Stomach (tissue), 9 donors: ENCODE results near the gene EXOC3L2. TPM values are rescaled to one million over a fixed set of nuclear protein-coding genes. Genes with fewer than 3 reads are reported as not detected.
A peak's percentile ranks its signal among the peaks of the same experiment; 100 is the strongest.
"Not testable (repeated sequence)": the region's sequence is repeated elsewhere in the genome, so short reads cannot be mapped to it uniquely, and the experiment has no call there.

Experiments
- DNase-seq, 2 donors: peaks; one replicate each; pipeline versions ENCODE4 v3.0.0 to v3.0.0-alpha.2; 2013 to 2019
- H3K27ac ChIP-seq, 5 donors: fragments of 200-600 bp in 4 of 5; sonication (generic) in 4 of 5; one replicate each; pipeline ENCODE4 v1.5.1; 2013 to 2019; ENCODE audit warnings: mild to moderate bottlenecking in 1 of 5, moderate library complexity in 1 of 5
- H3K27me3 ChIP-seq, 3 donors: fragments of 200-600 bp; sonication (generic); one replicate each; pipeline ENCODE4 v1.5.1; 2017 to 2019; ENCODE audit warnings: mixed run types in 1 of 3
- H3K36me3 ChIP-seq, 4 donors: fragments of 200-600 bp; sonication (generic); 1 replicate in 3 of 4; 2 replicates in 1 of 4; pipeline ENCODE4 v1.5.1; 2016 to 2019
- H3K4me1 ChIP-seq, 4 donors: fragments of 200-600 bp; sonication (generic); one replicate each; pipeline ENCODE4 v1.5.1; 2016 to 2019
- H3K4me3 ChIP-seq, 4 donors: fragments of 200-600 bp; sonication (generic) in 3 of 4; one replicate each; pipeline ENCODE4 v1.5.1; 2016 to 2019; ENCODE audit warnings: mild to moderate bottlenecking in 1 of 4
- H3K9me3 ChIP-seq, 4 donors: fragments of 200-600 bp; sonication (generic); one replicate each; pipeline ENCODE4 v1.5.1; 2016 to 2019
- EP300 ChIP-seq: sonication (generic); formaldehyde crosslinking; IDR thresholded peaks from one replicate; pipeline ENCODE4 v1.6.1; 2017; ENCODE audit warnings: antibody characterized with exemption
- POLR2A ChIP-seq, 4 donors: fragments of 450-650 bp; IDR thresholded peaks; one replicate each; pipeline ENCODE4 v1.6.1; 2016; ENCODE audit warnings: antibody characterized with exemption in 4 of 4, control low read depth in 2 of 4, mild to moderate bottlenecking in 1 of 4, moderate library complexity in 1 of 4
- POLR2AphosphoS5 ChIP-seq, 3 donors: sonication (generic); formaldehyde crosslinking; IDR thresholded peaks; one replicate each; pipeline ENCODE4 v1.6.1; 2016; ENCODE audit warnings: antibody characterized with exemption in 3 of 3
- WGBS, 5 donors: extraction: QIAGEN DNeasy Blood & Tissue Kit in 3 of 5; methylation state at CpG; one replicate each; pipeline versions ENCODE4 v1.1.5 to v1.1.7; 2013 to 2018; 5-methylcytosine and 5-hydroxymethylcytosine counted together
- intact Hi-C: fragments of 100-400 bp; cut with DNase I; formaldehyde crosslinking; loops from one replicate; pipeline ENCODE4 v1.15.1; 2023; ENCODE audit warnings: low total_unique reads
- polyA plus RNA-seq, 3 donors: library from polyadenylated mRNA; stranded (reverse); fragments of 200-250 nt; gene quantifications; one replicate each; pipeline ENCODE4 v1.2.3, GENCODE V29; 2013
- total RNA-seq, 5 donors: library from RNA; depleted of rRNA; stranded (reverse); fragments of >200 nt; gene quantifications; one replicate each; pipeline versions ENCODE4 v1.1.0 to v1.2.3, GENCODE V29; 2014 to 2016
- TF ChIP-seq, protein P1 (sequence below), 7 experiments: fragments of 450-650 bp in 4 of 7; fragments of 200-600 bp in 3 of 7; sonication (generic) in 3 of 7; IDR thresholded peaks; one replicate each; pipeline ENCODE4 v1.5.1; 2016 to 2019; ENCODE audit warnings: antibody characterized with exemption in 7 of 7, control low read depth in 2 of 7, mild to moderate bottlenecking in 1 of 7
- donor health status: healthy with polysubstance abuse.
- donor health status: Bipolar disorder and iron deficiency.
- donor health status: healthy.

The EXOC3L2 gene
- total and polyA plus RNA-seq, 8 donors, result 0.72 to 20.6 (median 1.3) TPM; not detected in 1

DNA sequence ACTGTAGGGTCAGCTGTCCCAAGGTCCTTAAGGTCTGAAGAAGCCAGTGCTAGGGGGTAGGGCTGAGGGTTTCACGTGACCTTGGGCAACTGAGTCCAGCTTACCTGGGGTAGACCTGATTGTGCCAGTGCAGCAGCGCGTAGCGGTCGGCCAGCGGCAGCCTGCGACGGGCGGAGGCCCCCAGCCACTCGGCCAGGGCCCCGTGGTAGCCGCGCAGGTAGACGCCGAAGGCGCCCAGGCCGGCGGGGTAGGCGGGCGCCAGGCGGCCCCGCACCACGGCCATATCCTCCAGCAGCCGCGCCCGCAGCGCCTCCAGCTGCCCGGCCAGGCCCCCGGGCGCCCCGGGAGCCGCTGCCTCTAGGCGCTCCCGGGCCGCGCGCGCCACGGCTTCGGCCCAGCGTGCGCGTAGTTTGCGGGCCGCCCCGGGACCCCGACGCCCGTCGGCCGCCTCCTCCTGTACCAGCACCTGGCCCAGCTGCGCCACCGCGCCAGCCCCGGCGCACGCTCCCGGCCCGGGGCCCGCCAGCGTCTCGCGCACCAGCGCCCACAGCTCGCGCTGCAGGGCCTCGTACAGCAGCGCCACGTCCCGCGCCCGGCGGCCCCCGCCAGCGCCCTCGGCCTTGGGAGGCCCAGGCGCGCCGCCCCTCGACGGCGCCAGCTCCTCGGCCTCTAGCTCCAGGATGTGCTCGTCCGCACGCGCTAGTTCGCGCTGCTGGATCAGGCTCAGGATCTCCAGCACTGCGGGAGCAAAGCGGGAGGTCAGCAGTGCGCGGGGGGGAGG lies 10.9 kb downstream of the EXOC3L2 start:
- H3K9me3 ChIP-seq, result no peaks in the 10 kb centered on the region
- intact Hi-C loops, result no loop called here
- H3K4me3 ChIP-seq, result no peak overlapping the region
- peaks cover 0 to 11% (median 0%) of the 10 kb centered on the region in 4 donors for H3K4me1 ChIP-seq
- H3K27ac ChIP-seq, result no peak overlapping the region
- TF ChIP-seq, protein P1, sequence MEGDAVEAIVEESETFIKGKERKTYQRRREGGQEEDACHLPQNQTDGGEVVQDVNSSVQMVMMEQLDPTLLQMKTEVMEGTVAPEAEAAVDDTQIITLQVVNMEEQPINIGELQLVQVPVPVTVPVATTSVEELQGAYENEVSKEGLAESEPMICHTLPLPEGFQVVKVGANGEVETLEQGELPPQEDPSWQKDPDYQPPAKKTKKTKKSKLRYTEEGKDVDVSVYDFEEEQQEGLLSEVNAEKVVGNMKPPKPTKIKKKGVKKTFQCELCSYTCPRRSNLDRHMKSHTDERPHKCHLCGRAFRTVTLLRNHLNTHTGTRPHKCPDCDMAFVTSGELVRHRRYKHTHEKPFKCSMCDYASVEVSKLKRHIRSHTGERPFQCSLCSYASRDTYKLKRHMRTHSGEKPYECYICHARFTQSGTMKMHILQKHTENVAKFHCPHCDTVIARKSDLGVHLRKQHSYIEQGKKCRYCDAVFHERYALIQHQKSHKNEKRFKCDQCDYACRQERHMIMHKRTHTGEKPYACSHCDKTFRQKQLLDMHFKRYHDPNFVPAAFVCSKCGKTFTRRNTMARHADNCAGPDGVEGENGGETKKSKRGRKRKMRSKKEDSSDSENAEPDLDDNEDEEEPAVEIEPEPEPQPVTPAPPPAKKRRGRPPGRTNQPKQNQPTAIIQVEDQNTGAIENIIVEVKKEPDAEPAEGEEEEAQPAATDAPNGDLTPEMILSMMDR (IDR thresholded peaks at IDR 0.05), result no peak
- TF ChIP-seq POLR2AphosphoS5 (IDR thresholded peaks at IDR 0.05), result no peak
- no peak for TF ChIP-seq POLR2A (IDR thresholded peaks at IDR 0.05)
- TF ChIP-seq EP300, result no peak
- peak in 1 of 2 donors; percentile 43 for DNase-seq
- 24 to 34% (median 27%) methylated on average over 31 to 93 of the region's 93 CpGs for WGBS, 5 donors
- peaks cover 6 to 65% (median 19%) of the 10 kb centered on the region in 3 donors for H3K27me3 ChIP-seq
- no peaks in the 10 kb centered on the region for H3K36me3 ChIP-seq

DNA sequence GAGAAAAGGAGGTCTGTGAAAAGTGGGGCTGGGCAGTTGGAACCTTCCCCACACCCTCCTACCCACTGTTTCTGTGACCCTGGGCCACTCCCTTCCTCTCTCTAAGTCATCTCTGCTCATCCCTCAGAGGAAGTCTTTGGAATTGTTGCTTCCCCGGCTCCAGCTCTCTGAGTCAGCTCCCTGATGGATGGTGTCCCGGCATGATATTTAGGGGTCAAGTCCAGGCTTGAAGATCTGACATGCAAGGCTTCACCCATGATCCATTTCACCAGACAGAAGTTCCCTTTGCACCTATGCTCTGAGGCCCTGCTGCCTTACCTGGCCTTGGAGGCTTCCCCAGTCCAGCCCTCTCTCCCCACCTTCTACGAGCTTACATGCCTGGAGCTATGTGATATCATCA lies 13.3 kb downstream of the EXOC3L2 start:
- no peak overlapping the region for H3K4me3 ChIP-seq
- H3K27ac ChIP-seq, result no peak overlapping the region
- no peaks in the 10 kb centered on the region for H3K36me3 ChIP-seq
- DNase-seq, result no peak
- TF ChIP-seq EP300, result no peak
- no peak for TF ChIP-seq POLR2AphosphoS5 (IDR thresholded peaks at IDR 0.05)
- TF ChIP-seq POLR2A (IDR thresholded peaks at IDR 0.05), result no peak
- TF ChIP-seq, protein P1 (IDR thresholded peaks at IDR 0.05), result no peak
- 65 to 85% (median 70%) methylated on average over 3 of the region's 3 CpGs for WGBS, 5 donors
- intact Hi-C loops, result no loop called here
- H3K4me1 ChIP-seq, result peaks cover 0 to 11% (median 0%) of the 10 kb centered on the region in 4 donors
- peaks cover 6 to 53% (median 19%) of the 10 kb centered on the region in 3 donors for H3K27me3 ChIP-seq
- no peaks in the 10 kb centered on the region for H3K9me3 ChIP-seq

- 85 to 93% (median 88%) methylated on average over 2 of the region's 2 CpGs for WGBS, 5 donors
- intact Hi-C loops, DNase-seq: not testable (repeated sequence)
These were observed 16.2 kb downstream of the EXOC3L2 start for GRCh38 chr19:45229056-45229455.

GRCh38 chr19:45224645-45225044 lies 20.6 kb downstream of the EXOC3L2 start:
- no peak for DNase-seq
- WGBS, 5 donors, result 47 to 67% (median 52%) methylated on average over 10 to 11 of the region's 11 CpGs
- Histone ChIP-seq H3K36me3 (no peaks in the 10 kb centered on the region), H3K4me1 (peaks cover 0 to 5% (median 0%) of the 10 kb centered on the region in 4 donors), H3K27ac (no peak overlapping the region), H3K9me3 (no peaks in the 10 kb centered on the region), H3K4me3 (no peak overlapping the region), H3K27me3 (peaks cover 0 to 51% (median 0%) of the 10 kb centered on the region in 3 donors)
- intact Hi-C loops, result no loop called here
- TF ChIP-seq POLR2A (IDR thresholded peaks at IDR 0.05) (no peak), POLR2AphosphoS5 (IDR thresholded peaks at IDR 0.05) (no peak), EP300 (no peak)
- TF ChIP-seq, protein P1 (IDR thresholded peaks at IDR 0.05), result no peak

More at GRCh38 chr19:45229056-45229455, 16.2 kb downstream of the EXOC3L2 start:
- not testable (repeated sequence) for H3K4me3 ChIP-seq, H3K4me1 ChIP-seq, H3K36me3 ChIP-seq, H3K9me3 ChIP-seq, H3K27ac ChIP-seq
- peaks cover 0 to 40% (median 7%) of the 10 kb centered on the region in 3 donors for H3K27me3 ChIP-seq

DNA sequence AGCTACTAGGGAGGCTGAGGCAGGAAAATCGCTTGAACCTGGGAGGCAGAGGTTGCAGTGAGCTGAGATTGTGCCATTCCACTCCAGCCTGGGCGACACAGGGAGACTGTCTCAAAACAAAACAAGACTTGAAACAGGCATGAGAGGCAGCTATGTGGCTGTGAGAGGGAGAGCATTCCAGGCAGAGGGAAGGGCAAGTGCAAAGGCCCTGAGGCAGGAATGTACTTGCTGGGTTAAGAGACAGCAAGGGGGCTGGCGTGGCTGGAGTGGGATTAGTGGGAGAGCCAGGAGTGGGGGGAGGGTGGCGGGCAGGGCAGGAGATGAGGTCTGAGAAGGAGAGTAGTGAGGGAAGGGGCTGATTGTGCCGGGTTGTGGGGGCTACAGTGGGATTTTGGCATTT lies 21.3 kb downstream of the EXOC3L2 start:
- H3K27ac ChIP-seq, result no peak overlapping the region
- TF ChIP-seq POLR2A (IDR thresholded peaks at IDR 0.05) (no peak), EP300 (no peak)
- TF ChIP-seq, protein P1 (IDR thresholded peaks at IDR 0.05), result no peak
- H3K36me3 ChIP-seq, result no peaks in the 10 kb centered on the region
- WGBS, 5 donors, result 85 to 94% (median 92%) methylated on average over 5 of the region's 5 CpGs
- peaks cover 0 to 5% (median 0%) of the 10 kb centered on the region in 4 donors for H3K4me1 ChIP-seq
- peaks cover 0 to 57% (median 0%) of the 10 kb centered on the region in 3 donors for H3K27me3 ChIP-seq
- H3K4me3 ChIP-seq, result no peak overlapping the region
- no peaks in the 10 kb centered on the region for H3K9me3 ChIP-seq
- DNase-seq, result no peak
- intact Hi-C loops, result no loop called here
